Upper lobe of right lung (tissue), 1 donor: Measurements from ENCODE around the gene TMEM132E. TPM values are rescaled to one million over a fixed set of nuclear protein-coding genes. Genes with fewer than 3 reads are reported as not detected.

ENCODE experiments used
- ATAC-seq: fragments of 200-7000 bp; cut with Tn5 transposase; one replicate; pipeline ENCODE4 v1.9.1; 2020; ENCODE audit warnings: mild to moderate bottlenecking, moderate library complexity
- DNase-seq: peaks from one replicate; pipeline ENCODE4 v3.0.0-alpha.2; 2020
- H3K27ac ChIP-seq: fragments of 200-600 bp; one replicate; pipeline ENCODE4 v1.8.0; 2022
- H3K27me3 ChIP-seq: fragments of 200-600 bp; one replicate; pipeline ENCODE4 v1.8.0; 2022; ENCODE audit warnings: mild to moderate bottlenecking
- H3K36me3 ChIP-seq: fragments of 200-600 bp; one replicate; pipeline ENCODE4 v1.8.0; 2022
- H3K4me1 ChIP-seq: fragments of 200-600 bp; one replicate; pipeline ENCODE4 v1.8.0; 2022
- H3K4me3 ChIP-seq: fragments of 200-600 bp; one replicate; pipeline ENCODE4 v1.8.0; 2022; ENCODE audit warnings: mild to moderate bottlenecking
- H3K9me3 ChIP-seq: fragments of 200-600 bp; one replicate; pipeline ENCODE4 v1.8.0; 2022
- intact Hi-C: fragments of 100-400 bp; cut with DNase I; formaldehyde crosslinking; loops from one replicate; pipeline ENCODE4 v1.11.0; 2022
- total RNA-seq: library from RNA; stranded (reverse); fragmentation: NEBNext Ultra II Directional; extraction: Animal tissue kit (Norgen Biotek cat#: 25700); gene quantifications from one replicate; pipeline ENCODE4 v1.2.1, GENCODE V29; 2021
- TF ChIP-seq, protein P1 (sequence below): fragments of 200-600 bp; IDR thresholded peaks from one replicate; pipeline ENCODE4 v1.8.0; 2022; ENCODE audit warnings: antibody characterized with exemption
- donor health status: DM: no; HTN: yes; CAD: no; lungs with severe emphysema.

The TMEM132E gene
- total RNA-seq, 1 donor from 2014 or later = 0.23 TPM

DNA sequence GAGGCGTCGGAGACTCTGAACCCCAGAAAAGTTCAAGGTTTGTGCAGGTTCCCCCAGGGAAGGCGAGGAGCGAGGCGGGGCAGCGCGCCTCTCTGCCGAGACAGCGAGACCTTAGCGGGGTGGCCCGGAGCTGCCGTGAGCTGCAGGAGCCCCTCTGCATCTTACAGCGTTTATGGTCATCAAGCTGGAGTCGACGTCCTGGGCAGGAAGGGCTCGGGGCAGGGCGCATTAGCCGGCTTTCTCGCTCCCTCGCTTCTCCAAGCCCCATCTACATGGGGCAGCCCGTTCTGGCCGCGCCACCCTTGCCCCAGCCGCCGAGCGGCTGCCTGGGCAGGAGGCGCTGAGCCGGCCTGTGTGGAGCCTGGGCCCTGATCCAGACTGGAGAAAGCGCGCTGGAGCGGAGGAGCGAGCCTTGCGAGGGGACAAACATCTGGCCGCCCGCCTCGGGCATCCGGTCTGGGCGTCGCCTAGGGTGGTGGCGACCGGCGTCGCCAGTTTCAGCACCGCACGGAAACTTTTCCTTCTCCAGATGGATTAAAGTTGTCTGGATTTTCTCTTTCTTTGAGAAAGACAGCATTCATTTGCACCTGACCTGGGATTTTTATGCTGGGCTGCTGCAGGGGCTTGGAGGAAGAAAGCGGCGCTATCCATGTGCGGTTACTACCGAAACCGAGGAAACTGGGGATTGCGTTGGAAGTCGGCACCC, 750 bp downstream of the TMEM132E start:
- peaks cover 97% of the 10 kb centered on the region for H3K27me3 ChIP-seq
- H3K36me3 ChIP-seq = no peaks in the 10 kb centered on the region
- intact Hi-C loops = no loop called here
- TF ChIP-seq, protein P1, sequence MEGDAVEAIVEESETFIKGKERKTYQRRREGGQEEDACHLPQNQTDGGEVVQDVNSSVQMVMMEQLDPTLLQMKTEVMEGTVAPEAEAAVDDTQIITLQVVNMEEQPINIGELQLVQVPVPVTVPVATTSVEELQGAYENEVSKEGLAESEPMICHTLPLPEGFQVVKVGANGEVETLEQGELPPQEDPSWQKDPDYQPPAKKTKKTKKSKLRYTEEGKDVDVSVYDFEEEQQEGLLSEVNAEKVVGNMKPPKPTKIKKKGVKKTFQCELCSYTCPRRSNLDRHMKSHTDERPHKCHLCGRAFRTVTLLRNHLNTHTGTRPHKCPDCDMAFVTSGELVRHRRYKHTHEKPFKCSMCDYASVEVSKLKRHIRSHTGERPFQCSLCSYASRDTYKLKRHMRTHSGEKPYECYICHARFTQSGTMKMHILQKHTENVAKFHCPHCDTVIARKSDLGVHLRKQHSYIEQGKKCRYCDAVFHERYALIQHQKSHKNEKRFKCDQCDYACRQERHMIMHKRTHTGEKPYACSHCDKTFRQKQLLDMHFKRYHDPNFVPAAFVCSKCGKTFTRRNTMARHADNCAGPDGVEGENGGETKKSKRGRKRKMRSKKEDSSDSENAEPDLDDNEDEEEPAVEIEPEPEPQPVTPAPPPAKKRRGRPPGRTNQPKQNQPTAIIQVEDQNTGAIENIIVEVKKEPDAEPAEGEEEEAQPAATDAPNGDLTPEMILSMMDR = no peak
- ATAC-seq (no peak), DNase-seq (peak; percentile 60)
- no peak overlapping the region for H3K27ac ChIP-seq
- H3K9me3 ChIP-seq = no peaks in the 10 kb centered on the region
- peaks cover 27% of the 10 kb centered on the region for H3K4me1 ChIP-seq
- H3K4me3 ChIP-seq = peak overlapping the region; percentile 62

DNA sequence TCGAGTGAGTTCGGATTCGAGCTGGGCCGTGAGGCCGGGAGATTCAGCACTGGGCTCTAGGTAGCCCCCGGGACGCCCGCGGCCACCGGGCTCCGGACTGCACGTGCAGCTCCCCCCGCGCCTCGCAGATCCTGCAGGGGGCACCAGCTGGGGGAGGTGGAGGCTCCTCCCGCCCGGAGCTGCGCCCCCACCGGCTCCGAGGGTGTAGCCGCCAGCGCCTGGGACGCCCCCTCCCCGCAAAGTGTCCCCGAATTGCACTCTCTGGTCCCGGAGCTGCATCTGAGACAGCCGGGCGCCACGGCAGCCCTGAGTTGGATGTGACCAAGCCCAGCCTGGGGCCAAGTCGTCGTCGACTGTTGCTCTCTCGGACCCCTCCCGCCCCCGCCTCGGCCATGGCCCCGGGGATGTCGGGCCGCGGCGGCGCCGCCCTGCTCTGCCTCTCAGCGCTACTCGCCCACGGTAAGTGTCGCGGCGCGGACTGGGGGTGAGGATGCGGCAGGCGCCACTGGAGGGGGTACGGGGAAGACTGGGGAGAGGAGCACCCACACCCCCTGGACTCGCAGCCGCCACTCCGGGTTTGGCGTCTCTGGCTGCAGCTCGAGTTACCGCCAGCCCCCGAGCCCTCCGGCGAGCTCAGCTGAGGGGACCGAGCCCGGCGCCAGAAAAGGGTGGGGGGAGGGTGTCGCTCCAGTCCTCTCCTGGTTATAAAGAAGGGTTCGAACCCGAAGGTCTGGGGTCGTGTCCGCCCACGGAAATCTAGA, 1.5 kb downstream of the TMEM132E start:
- Histone ChIP-seq H3K27me3 (peaks cover 97% of the 10 kb centered on the region), H3K36me3 (no peaks in the 10 kb centered on the region), H3K4me3 (peak overlapping the region; percentile 62), H3K4me1 (peaks cover 27% of the 10 kb centered on the region), H3K9me3 (no peaks in the 10 kb centered on the region), H3K27ac (no peak overlapping the region)
- no peak for ATAC-seq
- TF ChIP-seq, protein P1 = no peak
- intact Hi-C loops = no loop called here
- DNase-seq = peak; percentile 62

DNA sequence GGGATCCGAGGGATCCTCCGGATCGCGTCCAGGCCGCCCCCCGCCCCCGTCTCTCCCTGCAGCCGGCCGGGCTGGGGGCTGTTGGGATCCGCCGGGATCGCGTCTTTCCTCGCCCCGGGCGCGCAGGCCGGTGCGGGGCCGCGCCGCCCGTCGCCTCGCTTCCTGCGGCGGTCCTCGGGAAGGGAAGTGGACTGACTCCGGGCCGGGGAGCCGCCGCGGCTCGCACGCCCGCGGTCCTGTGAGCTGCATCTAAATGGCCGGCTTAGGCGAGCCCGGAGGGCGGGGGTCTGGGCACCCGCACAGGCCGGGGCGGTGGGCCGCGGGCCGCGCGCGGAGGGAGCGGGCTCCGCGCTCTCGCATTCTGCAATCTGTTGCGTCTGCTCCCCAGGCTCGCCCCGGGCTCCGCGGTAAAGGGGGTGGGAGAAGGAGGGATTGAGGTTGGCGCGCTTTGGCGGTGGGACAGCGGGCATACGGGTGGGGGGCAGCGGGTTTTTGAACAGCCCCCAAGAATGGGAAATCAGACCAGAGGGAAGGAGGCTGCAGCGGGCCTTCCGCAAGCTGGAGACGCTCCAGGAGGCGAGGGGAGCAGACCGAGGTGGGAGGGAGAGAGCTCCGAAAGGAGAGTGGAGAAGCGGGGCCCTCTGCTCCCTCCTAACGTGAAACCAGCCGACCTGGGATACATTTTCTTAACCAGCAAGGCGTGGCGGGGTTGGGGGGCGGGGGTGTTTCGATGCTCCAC, 2.2 kb downstream of the TMEM132E start:
- Histone ChIP-seq H3K27me3 (peaks cover 91% of the 10 kb centered on the region), H3K36me3 (no peaks in the 10 kb centered on the region), H3K4me3 (peak overlapping the region; percentile 62), H3K4me1 (peaks cover 27% of the 10 kb centered on the region), H3K9me3 (no peaks in the 10 kb centered on the region), H3K27ac (no peak overlapping the region)
- intact Hi-C loops = no loop called here
- ATAC-seq = no peak
- TF ChIP-seq, protein P1 = no peak
- peak; percentile 61 for DNase-seq

- H3K27me3 ChIP-seq = peaks cover 84% of the 10 kb centered on the region
- TF ChIP-seq, protein P1 = no peak
- DNase-seq = peak; percentile 51
Observed at GRCh38 chr17:34582185-34582900, 3.0 kb downstream of the TMEM132E start.

DNA sequence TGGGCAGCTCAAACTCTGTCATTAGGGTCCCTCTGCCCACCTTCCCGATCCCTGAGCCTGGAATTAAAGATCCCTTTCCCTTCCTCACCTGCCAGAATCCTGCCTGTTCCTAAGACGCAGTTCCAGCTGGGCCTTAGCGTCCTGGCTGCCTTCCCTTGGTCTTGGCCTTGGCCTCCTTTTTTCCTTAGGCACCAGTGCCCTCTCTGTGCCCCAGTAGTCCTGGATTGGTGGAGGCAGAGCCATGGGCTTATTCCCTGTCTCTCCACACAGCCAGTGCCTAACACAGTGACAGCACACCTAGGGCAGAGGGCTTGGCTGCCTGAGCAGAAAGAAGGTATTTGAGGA, 3.5 kb downstream of the TMEM132E start:
- H3K27ac ChIP-seq = no peak overlapping the region
- DNase-seq = peak; percentile 28
- peaks cover 27% of the 10 kb centered on the region for H3K4me1 ChIP-seq
- TF ChIP-seq, protein P1 = no peak
- H3K4me3 ChIP-seq = no peak overlapping the region
- ATAC-seq = no peak
- H3K36me3 ChIP-seq = no peaks in the 10 kb centered on the region
- peaks cover 79% of the 10 kb centered on the region for H3K27me3 ChIP-seq
- intact Hi-C loops = no loop called here
- H3K9me3 ChIP-seq = no peaks in the 10 kb centered on the region

More at GRCh38 chr17:34582185-34582900, 3.0 kb downstream of the TMEM132E start:
- Histone ChIP-seq H3K36me3 (no peaks in the 10 kb centered on the region), H3K27ac (no peak overlapping the region), H3K4me1 (peaks cover 27% of the 10 kb centered on the region), H3K4me3 (no peak overlapping the region), H3K9me3 (no peaks in the 10 kb centered on the region)
- intact Hi-C loops = no loop called here
- ATAC-seq = no peak
